SK-N-SH (cell line): ENCODE results near the gene TSEN2. TPM values are rescaled to one million over a fixed set of nuclear protein-coding genes. Genes with fewer than 3 reads are reported as not detected.

ENCODE experiments used
- CTCF ChIA-PET: fragments of 300-600, 350-600 bp; formaldehyde crosslinking; extraction: SDS; loops from one replicate; lab custom pipeline; 2021; lab: Yijun Ruan, JAX
- POLR2A ChIA-PET: fragments of 350-600 bp; sonication (Branson Sonifier 250); formaldehyde crosslinking; extraction: SDS; loops from one replicate; lab custom pipeline; 2020; ENCODE audit warnings: antibody characterized with exemption, inconsistent platforms; lab: Yijun Ruan, JAX
- DNase-seq: peaks from one replicate; pipeline ENCODE4 v3.0.0; 2012
- H2AFZ ChIP-seq: fragments of 200-600 bp; sonication (generic); 2 replicates; pipeline ENCODE4 v1.8.1; 2016; ENCODE audit warnings: antibody characterized with exemption, mild to moderate bottlenecking, low read depth
- H3F3A ChIP-seq: fragments of 200-600 bp; sonication (generic); replicated peaks from 2 replicates; pipeline ENCODE3; 2016; ENCODE audit warnings: antibody characterized with exemption, mild to moderate bottlenecking; ENCODE audit not compliant: insufficient read depth
- H3K27ac ChIP-seq, 2 experiments: fragments of 200-500 bp in 1 of 2; fragments of 200-600 bp in 1 of 2; sonication (Bioruptor generic) in 1 of 2; sonication (generic), shearing (Covaris generic) in 1 of 2; 2 replicates each; pipeline versions ENCODE4 v1.5.1 to v1.6.1; 2014 to 2016; ENCODE audit warnings: low read depth in 2 of 2, inconsistent platforms in 1 of 2, low read length in 1 of 2, mild to moderate bottlenecking in 1 of 2, mixed read lengths in 1 of 2
- H3K27me3 ChIP-seq: fragments of 200-600 bp; sonication (generic), shearing (Covaris generic); 2 replicates; pipeline ENCODE4 v1.6.1; 2016; ENCODE audit warnings: mixed run types; ENCODE audit not compliant: insufficient read depth
- H3K36me3 ChIP-seq, 2 experiments: fragments of 200-500 bp in 1 of 2; fragments of 200-600 bp in 1 of 2; sonication (Bioruptor generic) in 1 of 2; sonication (generic) in 1 of 2; replicated peaks in 1 of 2; 2 replicates each; pipeline versions ENCODE3 to v1.5.1; 2014 to 2016; ENCODE audit warnings: low read length in 1 of 2, mild to moderate bottlenecking in 1 of 2; ENCODE audit not compliant: insufficient read depth in 2 of 2, control insufficient read depth in 1 of 2
- H3K4me1 ChIP-seq, 2 experiments: fragments of 200-500 bp in 1 of 2; fragments of 200-600 bp in 1 of 2; sonication (Bioruptor generic) in 1 of 2; sonication (generic), shearing (Covaris generic) in 1 of 2; 2 replicates each; pipeline versions ENCODE4 v1.5.1 to v1.6.1; 2014 to 2016; ENCODE audit warnings: low read depth in 1 of 2, low read length in 1 of 2, mixed run types in 1 of 2; ENCODE audit not compliant: insufficient read depth in 2 of 2, control insufficient read depth in 1 of 2
- H3K4me2 ChIP-seq: fragments of 200-600 bp; sonication (generic), shearing (Covaris generic); 2 replicates; pipeline ENCODE4 v1.6.1; 2017; ENCODE audit warnings: mixed run types
- H3K4me3 ChIP-seq, 2 experiments: fragments of 200-500 bp in 1 of 2; fragments of 200-600 bp in 1 of 2; sonication (Bioruptor generic) in 1 of 2; sonication (generic), shearing (Covaris generic) in 1 of 2; 2 replicates each; pipeline versions ENCODE4 v1.5.1 to v1.8.1; 2014 to 2016; ENCODE audit warnings: low read depth in 2 of 2, inconsistent platforms in 1 of 2, low read length in 1 of 2, mild to moderate bottlenecking in 1 of 2, mixed read lengths in 1 of 2, moderate library complexity in 1 of 2
- H3K79me2 ChIP-seq: fragments of 200-600 bp; sonication (generic); 2 replicates; pipeline ENCODE4 v1.8.1; 2017; ENCODE audit warnings: mild to moderate bottlenecking; ENCODE audit not compliant: insufficient read depth
- H3K9ac ChIP-seq: fragments of 200-600 bp; sonication (generic); 2 replicates; pipeline ENCODE4 v1.6.1; 2017; ENCODE audit warnings: mixed run types
- H3K9me2 ChIP-seq: fragments of 200-600 bp; sonication (generic); 2 replicates; pipeline ENCODE4 v1.6.1; 2017; ENCODE audit warnings: mixed run types
- H3K9me3 ChIP-seq: fragments of 200-600 bp; sonication (generic); 2 replicates; pipeline ENCODE4 v1.6.1; 2017; ENCODE audit warnings: mixed run types, mild to moderate bottlenecking, moderate library complexity
- H4K20me1 ChIP-seq: fragments of 200-600 bp; sonication (generic); 2 replicates; pipeline ENCODE4 v1.6.1; 2017; ENCODE audit warnings: mild to moderate bottlenecking, mixed run types; ENCODE audit not compliant: insufficient read depth
- ELF1 ChIP-seq: IDR thresholded peaks from 2 replicates; pipeline ENCODE4 v1.4.0; 2012
- EZH2phosphoT487 ChIP-seq: fragments of 200-600 bp; sonication (generic); IDR thresholded peaks from 2 replicates; pipeline ENCODE4 v1.6.1; 2017; ENCODE audit warnings: low read depth, mixed run types, mild to moderate bottlenecking, antibody characterized with exemption, moderate library complexity, borderline replicate concordance
- FOXJ3 ChIP-seq: sonication (generic); formaldehyde crosslinking; IDR thresholded peaks from 2 replicates; pipeline ENCODE4 v1.5.1; 2020; ENCODE audit warnings: mild to moderate bottlenecking, missing genetic modification reagents
- FOXM1 ChIP-seq: IDR thresholded peaks from 2 replicates; pipeline ENCODE4 v1.4.0; 2012; ENCODE audit warnings: low read depth, mild to moderate bottlenecking
- GABPA ChIP-seq: IDR thresholded peaks from 2 replicates; pipeline ENCODE4 v1.4.0; 2012; ENCODE audit warnings: low read depth, mild to moderate bottlenecking
- GATA2 ChIP-seq: sonication (generic); formaldehyde crosslinking; IDR thresholded peaks from 2 replicates; pipeline ENCODE4 v1.5.0; 2020; ENCODE audit warnings: mild to moderate bottlenecking, missing genetic modification reagents
- JUND ChIP-seq: IDR thresholded peaks from 2 replicates; pipeline ENCODE4 v1.4.0; 2012
- MXI1 ChIP-seq: IDR thresholded peaks from 2 replicates; pipeline ENCODE4 v1.6.1; 2012; ENCODE audit warnings: mild to moderate bottlenecking, low read depth, low read length, improper control_type of control experiment
- NFIC ChIP-seq: IDR thresholded peaks from 2 replicates; pipeline ENCODE4 v1.4.0; 2012; ENCODE audit warnings: borderline replicate concordance
- POLR2AphosphoS5 ChIP-seq: IDR thresholded peaks from 2 replicates; pipeline ENCODE4 v1.6.1; 2012; ENCODE audit warnings: low read depth, low read length
- RAD21 ChIP-seq: IDR thresholded peaks from 2 replicates; pipeline ENCODE4 v1.6.1; 2012; ENCODE audit warnings: mild to moderate bottlenecking, low read length
- RCOR1 ChIP-seq: fragments of 150-350 bp; IDR thresholded peaks from 2 replicates; pipeline ENCODE4 v1.6.1; 2017; ENCODE audit warnings: antibody characterized with exemption, low read length
- RFX5 ChIP-seq: IDR thresholded peaks from 2 replicates; pipeline ENCODE4 v1.6.1; 2012; ENCODE audit warnings: mild to moderate bottlenecking, improper control_type of control experiment, low read length
- SIN3A ChIP-seq: IDR thresholded peaks from 2 replicates; pipeline ENCODE4 v1.6.1; 2012; ENCODE audit warnings: low read depth, mild to moderate bottlenecking, low read length, moderate library complexity, borderline replicate concordance
- SMC3 ChIP-seq: IDR thresholded peaks from 2 replicates; pipeline ENCODE4 v1.6.1; 2012; ENCODE audit warnings: low read depth, low read length, improper control_type of control experiment
- TCF12 ChIP-seq: IDR thresholded peaks from 2 replicates; pipeline ENCODE4 v1.4.0; 2012
- TEAD4 ChIP-seq: IDR thresholded peaks from 2 replicates; pipeline ENCODE4 v1.4.0; 2012; ENCODE audit warnings: mild to moderate bottlenecking, borderline replicate concordance; ENCODE audit not compliant: insufficient read depth
- YY1 ChIP-seq: IDR thresholded peaks from 2 replicates; pipeline ENCODE4 v1.4.0; 2012; ENCODE audit warnings: low read depth, mild to moderate bottlenecking
- WGBS: methylation state at CpG from one replicate; pipeline ENCODE4 v1.1.6; 2017; ENCODE audit warnings: low lambda C conversion rate; 5-methylcytosine and 5-hydroxymethylcytosine counted together
- polyA plus RNA-seq, 3 experiments: library from polyadenylated mRNA; depleted of rRNA; stranded (reverse); fragments of >200 nt; gene quantifications; 2 replicates each; pipeline ENCODE4 v1.2.3, GENCODE V29; 2012
- TF ChIP-seq, protein P1 (sequence below): IDR thresholded peaks from 2 replicates; pipeline ENCODE4 v1.4.0; 2012; ENCODE audit warnings: low read depth
- TF ChIP-seq, protein P2 (sequence below): fragments of 150-350 bp; IDR thresholded peaks from 2 replicates; pipeline ENCODE4 v1.6.1; 2016; ENCODE audit warnings: mild to moderate bottlenecking, low read depth, low read length
- TF ChIP-seq, protein P3 (sequence below): IDR thresholded peaks from 2 replicates; pipeline ENCODE4 v1.4.0; 2012; ENCODE audit warnings: low read depth, borderline replicate concordance

Gene TSEN2
- polyA plus RNA-seq, 1 of the 3 experiments (the other 2 are of a cell fraction), result 13.0 TPM

DNA sequence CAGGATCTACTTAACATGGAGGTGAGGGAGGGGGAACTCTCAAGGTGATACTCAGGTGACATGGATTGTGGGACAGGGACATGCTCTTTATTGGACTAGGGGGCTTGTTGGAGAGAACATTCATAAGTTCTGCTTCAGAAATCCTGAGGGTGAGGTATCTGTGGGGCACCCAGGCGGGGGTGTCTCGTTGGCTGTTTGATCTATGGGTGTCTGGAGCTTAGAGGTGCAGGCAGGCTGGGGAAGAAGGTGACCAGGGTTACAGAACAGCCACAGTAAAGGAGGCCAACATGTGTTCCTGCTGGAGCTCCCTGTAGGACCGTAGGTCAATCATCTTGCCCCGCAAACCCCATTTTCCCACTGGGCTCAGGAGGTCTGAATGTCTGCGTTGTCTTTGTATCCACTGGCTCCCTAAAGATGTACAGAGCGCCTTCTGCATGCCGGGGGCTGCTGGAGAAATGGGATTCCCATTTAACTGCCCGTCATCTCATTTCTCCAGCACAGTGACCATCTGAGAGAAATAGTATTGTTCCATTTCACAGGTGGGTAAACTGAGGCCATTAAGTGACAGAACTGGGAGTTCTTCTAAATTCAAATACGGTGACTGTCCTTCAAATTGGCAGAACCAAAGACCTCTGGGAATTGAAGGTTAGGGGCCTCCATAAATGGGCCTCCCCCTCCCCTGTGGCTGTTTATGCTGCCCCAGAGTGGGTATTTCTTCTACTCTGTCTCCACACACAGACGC lies 40.3 kb upstream of the TSEN2 start:
- no peaks in the 10 kb centered on the region for H3K9me3 ChIP-seq
- H3K36me3 ChIP-seq, result no peaks in the 10 kb centered on the region
- H3K4me2 ChIP-seq, result no peak overlapping the region; the same call in 1 of the 2 replicates
- no peak overlapping the region for H3K9ac ChIP-seq
- H3K4me1 ChIP-seq, result peaks cover 12 to 28% of the 10 kb centered on the region in 2 experiments; a peak in 3 of 4 replicates
- no peak overlapping the region for H3K4me3 ChIP-seq
- no peak for DNase-seq
- no peaks in the 10 kb centered on the region for H3F3A ChIP-seq
- WGBS, result 96% methylated on average over 10 of the region's 10 CpGs
- no peaks in the 10 kb centered on the region for H4K20me1 ChIP-seq
- H3K27me3 ChIP-seq, result no peaks in the 10 kb centered on the region
- H3K79me2 ChIP-seq, result no peaks in the 10 kb centered on the region
- no peaks in the 10 kb centered on the region for H3K9me2 ChIP-seq
- POLR2A ChIA-PET, result no interaction called here
- no peak for TF ChIP-seq ELF1
- no peak for TF ChIP-seq GATA2
- no peak for TF ChIP-seq MXI1
- no peak for TF ChIP-seq TEAD4
- no peak for TF ChIP-seq SIN3A
- TF ChIP-seq RAD21, result no peak
- TF ChIP-seq, protein P1, sequence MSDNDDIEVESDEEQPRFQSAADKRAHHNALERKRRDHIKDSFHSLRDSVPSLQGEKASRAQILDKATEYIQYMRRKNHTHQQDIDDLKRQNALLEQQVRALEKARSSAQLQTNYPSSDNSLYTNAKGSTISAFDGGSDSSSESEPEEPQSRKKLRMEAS, result no peak
- TF ChIP-seq GABPA, result no peak
- TF ChIP-seq, protein P2, sequence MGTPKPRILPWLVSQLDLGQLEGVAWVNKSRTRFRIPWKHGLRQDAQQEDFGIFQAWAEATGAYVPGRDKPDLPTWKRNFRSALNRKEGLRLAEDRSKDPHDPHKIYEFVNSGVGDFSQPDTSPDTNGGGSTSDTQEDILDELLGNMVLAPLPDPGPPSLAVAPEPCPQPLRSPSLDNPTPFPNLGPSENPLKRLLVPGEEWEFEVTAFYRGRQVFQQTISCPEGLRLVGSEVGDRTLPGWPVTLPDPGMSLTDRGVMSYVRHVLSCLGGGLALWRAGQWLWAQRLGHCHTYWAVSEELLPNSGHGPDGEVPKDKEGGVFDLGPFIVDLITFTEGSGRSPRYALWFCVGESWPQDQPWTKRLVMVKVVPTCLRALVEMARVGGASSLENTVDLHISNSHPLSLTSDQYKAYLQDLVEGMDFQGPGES, result no peak
- CTCF ChIA-PET, result no interaction called here
- H3K27ac ChIP-seq, result no peak overlapping the region
- peak overlapping the region; percentile 41; the same call in 1 of the 2 replicates for H2AFZ ChIP-seq

DNA sequence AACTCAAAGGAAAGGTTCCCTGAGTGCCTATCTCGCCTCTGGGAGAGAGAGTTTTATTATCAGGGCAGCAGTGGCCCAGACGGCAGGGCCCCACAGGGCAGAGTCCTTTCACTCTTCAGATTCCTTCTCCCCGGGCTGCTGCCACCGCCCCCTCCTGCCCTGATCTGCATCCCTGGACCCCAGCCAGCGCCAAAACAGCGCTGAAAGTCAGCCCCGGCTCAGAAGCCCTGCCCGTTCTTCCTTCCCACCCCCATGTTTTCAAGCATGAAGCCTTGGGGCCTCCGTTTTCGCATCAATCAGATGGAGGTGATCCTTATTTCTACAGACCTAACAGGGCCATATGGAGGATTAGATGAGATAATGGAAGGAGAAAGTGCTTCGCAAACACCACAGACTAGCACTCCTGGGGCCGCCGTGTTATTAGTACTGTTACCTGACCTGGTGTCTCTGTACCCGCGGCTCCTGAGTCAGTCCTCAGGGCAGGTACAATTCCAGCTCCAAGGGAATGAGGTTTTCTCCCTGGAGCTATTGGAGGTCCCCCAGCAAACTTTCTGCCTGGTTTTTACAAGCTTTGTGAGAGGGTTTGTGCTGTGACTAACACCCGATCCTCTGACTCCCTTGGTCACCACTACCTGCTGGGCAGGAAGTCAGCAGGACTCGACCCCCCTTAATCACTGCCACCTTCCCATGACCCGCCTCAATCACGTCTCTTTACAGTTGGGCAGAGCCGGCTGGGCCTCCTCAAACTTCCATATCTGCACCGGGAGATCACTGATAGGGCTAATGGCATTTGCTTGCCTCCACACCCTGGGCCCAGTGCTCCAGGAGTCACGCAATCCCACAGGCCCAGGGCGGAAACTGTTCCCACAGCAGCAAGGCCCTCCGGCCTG lies 39.5 kb upstream of the TSEN2 start:
- no peak overlapping the region for H3K9ac ChIP-seq
- no peaks in the 10 kb centered on the region for H3K36me3 ChIP-seq
- no peaks in the 10 kb centered on the region for H3K79me2 ChIP-seq
- H3K9me3 ChIP-seq, result no peaks in the 10 kb centered on the region
- peak overlapping the region; percentile 41; the same call in 1 of the 2 replicates for H2AFZ ChIP-seq
- no peak overlapping the region for H3K4me3 ChIP-seq
- POLR2A ChIA-PET, result no interaction called here
- DNase-seq, result peak; percentile 82
- H4K20me1 ChIP-seq, result no peaks in the 10 kb centered on the region
- no peak overlapping the region; the same call in 1 of the 2 replicates for H3K4me2 ChIP-seq
- 39% methylated on average over 21 of the region's 24 CpGs for WGBS
- H3K4me1 ChIP-seq, result peaks cover 12 to 28% of the 10 kb centered on the region in 2 experiments; a peak in 3 of 4 replicates
- no peaks in the 10 kb centered on the region for H3F3A ChIP-seq
- H3K27me3 ChIP-seq, result no peaks in the 10 kb centered on the region
- no peaks in the 10 kb centered on the region for H3K9me2 ChIP-seq
- no peak overlapping the region for H3K27ac ChIP-seq
- TF ChIP-seq RFX5 (no peak), FOXJ3 (CRISPR knock-in tag) (peak; percentile 25; the same call in 1 of the 2 replicates), FOXM1 (no peak), ELF1 (no peak), GABPA (no peak), TCF12 (0 out of 2 replicates have a peak, but pooled peaks have one; percentile 6), RCOR1 (0 out of 2 replicates have a peak, but pooled peaks have one; percentile 10), NFIC (peak; percentile 31; the same call in 1 of the 2 replicates), POLR2AphosphoS5 (no peak), GATA2 (peak; percentile 67), YY1 (no peak), JUND (no peak), EZH2phosphoT487 (no peak), SMC3 (no peak)
- TF ChIP-seq, protein P3, sequence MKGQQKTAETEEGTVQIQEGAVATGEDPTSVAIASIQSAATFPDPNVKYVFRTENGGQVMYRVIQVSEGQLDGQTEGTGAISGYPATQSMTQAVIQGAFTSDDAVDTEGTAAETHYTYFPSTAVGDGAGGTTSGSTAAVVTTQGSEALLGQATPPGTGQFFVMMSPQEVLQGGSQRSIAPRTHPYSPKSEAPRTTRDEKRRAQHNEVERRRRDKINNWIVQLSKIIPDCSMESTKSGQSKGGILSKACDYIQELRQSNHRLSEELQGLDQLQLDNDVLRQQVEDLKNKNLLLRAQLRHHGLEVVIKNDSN, result no peak
- CTCF ChIA-PET, result interaction anchor here (0.7 to 1.0 kb wide), 3 partner anchors 13 to 35 kb away, joined by 3 read pairs; no protein-coding TSS in a partner anchor
